Right ventricle myocardium inferior (tissue), 1 donor: ENCODE data around the gene DGKG. TPM values are rescaled to one million over a fixed set of nuclear protein-coding genes. Genes with fewer than 3 reads are reported as not detected.

Experiments
- total RNA-seq: library from RNA; stranded (reverse); fragmentation: NEBNext Ultra II Directional; extraction: Animal tissue kit (Norgen Biotek cat#: 25700); gene quantifications from one replicate; pipeline ENCODE4 v1.2.1, GENCODE V29; 2021
- donor health status: DM: no; HTN: yes; CAD: no; lungs with severe emphysema.

The DGKG gene
- total RNA-seq, 1 donor from 2014 or later = 31.1 TPM

Other genes with a start within 250 kb of the DGKG start
- gene CRYGS, start 182.1 kb upstream of the DGKG start, total RNA-seq = 1.2 TPM
- gene TBCCD1, start 205.1 kb upstream of the DGKG start, total RNA-seq = 5.3 TPM
- gene DNAJB11, start 208.5 kb upstream of the DGKG start, total RNA-seq = 26.5 TPM